ENCODE data around the gene RPS3A.
A peak's percentile ranks its signal among the peaks of the same experiment; 100 is the strongest.
"Not testable (repeated sequence)": the region's sequence is repeated elsewhere in the genome, so short reads cannot be mapped to it uniquely, and the experiment has no call there.

Gene RPS3A

DNA sequence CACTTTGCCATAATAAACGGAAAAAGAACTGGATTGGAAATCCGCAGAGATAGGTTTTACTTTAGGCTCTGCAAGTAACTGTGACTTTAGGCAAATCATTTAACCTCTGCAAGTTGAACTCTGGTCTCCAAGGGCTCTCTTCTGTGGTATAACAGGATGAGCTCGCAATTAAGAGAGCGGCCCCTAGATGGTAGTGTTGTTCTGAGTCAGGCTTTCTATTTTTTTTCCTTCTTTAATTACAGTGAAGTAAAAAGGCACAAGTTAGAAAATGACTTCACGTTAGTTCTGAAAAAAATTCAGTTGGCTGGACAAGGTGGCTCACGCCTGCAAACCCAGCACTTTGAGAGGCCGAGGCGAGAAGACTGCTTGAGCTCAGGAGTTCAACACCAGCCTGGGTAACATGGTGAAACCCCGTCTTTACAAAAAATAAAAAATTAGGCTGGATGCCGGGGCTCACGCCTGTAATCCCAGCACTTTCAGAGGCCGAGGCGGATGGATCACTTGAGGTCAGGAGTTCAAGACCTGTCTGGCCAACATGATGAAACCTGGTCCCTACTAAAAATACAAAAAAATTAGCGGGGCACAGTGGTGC, 18.0 kb downstream of the RPS3A start:
- peak; percentile 65 for DNase-seq

DNA sequence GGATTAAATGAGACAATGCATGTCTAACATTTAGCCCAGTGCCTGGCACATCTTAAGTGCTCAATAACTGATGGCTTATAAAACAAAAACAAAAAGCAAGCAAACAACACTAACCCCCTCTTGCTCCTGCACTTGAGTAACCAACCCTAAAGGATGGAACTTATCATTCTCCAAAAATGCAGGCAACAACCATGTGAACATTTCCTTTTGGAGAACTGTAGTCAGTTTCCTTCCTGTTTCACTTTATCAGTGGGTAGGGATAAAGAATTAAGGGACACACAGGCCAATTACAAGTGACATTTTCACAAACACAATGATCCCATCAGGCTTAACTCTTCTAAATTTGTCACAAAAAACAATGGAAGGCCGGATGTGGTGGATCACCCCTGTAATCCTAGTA, 30.4 kb downstream of the RPS3A start:
- no peak for DNase-seq

DNA sequence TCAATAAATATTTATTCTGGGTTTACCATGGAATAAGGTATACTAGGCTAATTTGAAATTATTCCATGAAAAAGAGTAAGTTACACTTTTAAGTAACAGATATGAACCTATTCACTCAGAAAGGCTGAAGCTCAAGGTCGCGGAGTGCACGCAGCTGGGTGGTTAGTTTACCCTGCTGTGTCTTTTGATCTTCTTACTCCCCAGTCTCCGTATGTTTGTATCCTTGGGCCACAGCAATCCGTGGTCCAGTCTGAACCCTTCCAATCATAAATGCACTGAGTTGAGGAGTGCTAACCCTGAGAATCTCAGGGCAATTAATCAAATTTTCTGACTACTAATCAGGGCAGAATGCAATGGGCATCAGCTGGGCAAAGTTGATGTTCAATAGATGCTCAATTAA, 33.9 kb downstream of the RPS3A start:
- DNase-seq, result no peak

DNA sequence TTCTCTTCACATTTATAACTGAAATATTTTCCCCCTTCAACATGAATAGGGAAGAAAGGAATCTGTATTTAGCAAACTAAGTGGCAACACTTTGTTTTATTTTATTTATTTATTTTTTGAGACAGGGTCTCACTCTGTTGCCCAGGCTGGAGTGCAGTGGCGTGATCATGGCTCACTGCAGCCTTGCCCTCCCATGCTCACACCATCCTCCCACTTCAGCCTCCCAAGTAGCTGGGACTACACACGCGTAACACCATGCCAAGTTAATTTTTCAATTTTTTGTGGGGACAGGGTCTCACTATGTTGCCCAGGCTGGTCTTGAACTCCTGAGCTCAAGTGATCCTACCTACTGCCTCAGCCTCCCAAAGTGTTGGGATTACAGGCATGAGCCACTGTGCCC, 36.6 kb downstream of the RPS3A start:
- not testable (repeated sequence) for DNase-seq

DNA sequence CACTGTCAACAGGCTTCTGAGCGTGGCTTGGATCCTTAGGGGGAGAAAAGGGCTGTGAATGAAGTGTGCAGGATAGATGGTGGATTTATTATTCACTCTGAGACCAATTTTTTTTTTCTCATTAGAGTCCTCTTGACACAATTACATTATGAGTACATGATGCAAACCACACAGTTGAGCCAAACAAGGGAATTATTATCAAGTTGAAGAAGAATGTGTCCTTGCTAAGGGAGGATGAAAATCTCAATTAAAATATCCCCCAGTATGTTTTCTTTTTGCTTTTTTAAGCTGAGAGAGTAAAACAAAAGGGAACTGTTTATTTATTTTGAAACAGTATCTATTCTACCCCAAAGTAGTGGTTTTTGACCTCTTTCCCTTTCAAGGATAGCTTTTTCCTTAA, 40.4 kb downstream of the RPS3A start:
- DNase-seq, result no peak

DNA sequence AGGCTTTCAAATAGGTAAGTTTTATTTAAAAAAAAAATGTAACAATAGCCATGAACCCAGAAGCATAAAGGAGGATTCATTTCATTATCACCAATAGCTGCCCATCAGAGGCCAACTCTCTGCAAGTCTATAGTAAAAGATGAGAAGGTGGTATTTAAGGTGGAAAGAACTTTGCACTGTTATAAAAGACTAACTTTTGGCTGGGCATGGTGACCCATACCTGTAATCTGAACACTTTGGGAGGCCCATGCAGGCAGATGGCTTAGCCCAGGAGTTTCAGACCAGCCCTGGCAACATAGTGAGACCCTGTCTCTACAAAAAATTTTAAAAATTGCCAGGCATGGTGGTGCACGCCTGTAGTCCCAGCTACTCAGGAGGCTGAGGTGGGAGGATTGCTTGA, 43.3 kb downstream of the RPS3A start:
- no peak for DNase-seq

DNA sequence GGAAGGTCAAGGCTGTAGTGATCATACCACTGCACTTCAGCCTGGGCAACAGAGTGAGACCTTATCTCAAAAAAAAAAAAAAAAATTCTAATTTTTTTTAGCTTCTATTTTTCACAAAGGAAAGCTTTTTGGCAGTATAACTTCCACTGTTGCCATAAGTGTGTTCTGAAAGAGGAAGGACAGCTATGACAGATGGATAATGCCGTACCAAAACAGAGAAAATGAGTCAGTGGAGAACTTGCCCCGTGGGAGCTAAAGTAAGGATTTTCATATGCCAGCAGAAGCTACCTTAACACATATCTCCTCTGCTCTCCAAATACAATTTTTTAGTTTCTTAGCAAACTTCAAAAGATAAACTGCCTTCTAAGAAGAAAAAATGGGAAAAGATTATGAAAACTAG, 43.7 kb downstream of the RPS3A start:
- DNase-seq, result no peak

DNA sequence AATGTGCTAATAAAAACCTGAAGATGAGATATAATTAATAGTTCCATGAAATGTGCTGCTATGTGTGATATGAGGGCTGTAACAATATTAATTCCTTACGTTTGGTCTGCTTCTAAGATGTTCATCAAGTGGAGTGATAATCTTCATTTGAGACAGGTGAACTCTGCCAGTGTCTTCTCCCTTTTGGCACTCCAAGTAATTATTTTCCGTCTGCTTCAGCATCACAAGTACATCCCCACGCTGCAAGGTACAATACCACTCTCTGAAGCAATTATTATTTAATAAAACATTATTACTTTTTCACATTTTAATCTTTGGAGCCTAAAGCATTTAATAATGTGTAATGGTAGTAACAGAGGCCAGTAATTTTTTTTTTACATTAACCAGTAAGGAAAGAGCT, 44.4 kb downstream of the RPS3A start:
- no peak for DNase-seq

DNA sequence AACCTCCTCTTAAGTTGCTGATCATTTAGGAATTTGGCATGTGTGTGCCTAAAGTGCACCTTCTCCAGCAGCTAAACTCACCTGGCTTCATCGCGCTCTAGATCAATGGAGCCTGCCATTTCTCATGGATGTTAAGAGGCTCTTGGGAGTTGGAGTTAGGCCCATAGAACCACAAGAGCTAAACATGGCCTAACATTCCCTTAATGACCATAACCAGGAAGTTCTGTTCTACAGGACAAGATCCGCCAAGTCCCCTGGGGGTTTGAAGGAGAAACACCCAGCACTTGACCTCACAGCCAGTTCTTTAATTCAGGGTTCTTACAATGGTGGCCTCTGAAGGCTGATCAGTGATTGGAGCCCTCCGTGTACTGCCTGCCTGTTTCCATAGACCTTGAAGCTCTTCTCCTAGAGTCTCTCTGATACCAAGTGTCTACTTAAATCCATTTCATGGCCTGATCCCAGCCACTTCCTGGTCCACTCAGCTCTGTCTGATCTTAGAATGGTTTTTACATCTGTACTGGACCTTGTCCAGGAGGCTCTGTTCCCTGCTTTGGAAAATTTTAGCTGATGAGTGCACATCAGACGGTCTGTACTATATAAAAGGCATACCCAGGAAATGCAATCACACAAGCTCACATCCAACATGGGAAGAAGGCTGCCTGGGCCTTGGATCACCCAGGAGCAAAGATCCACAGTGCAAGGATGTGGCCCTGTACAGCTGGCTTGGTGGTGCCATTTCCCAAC, 45.1 kb downstream of the RPS3A start:
- DNase-seq, result no peak

DNA sequence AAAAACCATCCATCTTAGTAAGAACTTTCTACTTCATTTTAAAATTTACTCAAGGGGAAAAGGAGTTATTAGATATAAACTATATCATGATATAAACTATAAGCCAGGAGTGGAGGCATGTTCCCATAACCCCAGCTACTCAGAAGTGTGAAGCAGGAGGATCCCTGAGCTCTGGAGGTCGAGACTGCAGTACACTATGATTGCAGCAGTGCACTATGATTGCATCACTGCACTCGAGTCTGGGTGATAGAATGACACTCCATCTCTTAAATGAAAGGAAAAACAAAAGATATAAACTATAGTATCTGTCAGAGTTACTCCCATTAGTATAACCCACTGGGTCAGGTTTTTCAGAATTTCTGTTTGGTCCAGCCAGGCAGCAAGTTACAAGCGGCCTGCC, 47.6 kb downstream of the RPS3A start:
- no peak for DNase-seq

DNA sequence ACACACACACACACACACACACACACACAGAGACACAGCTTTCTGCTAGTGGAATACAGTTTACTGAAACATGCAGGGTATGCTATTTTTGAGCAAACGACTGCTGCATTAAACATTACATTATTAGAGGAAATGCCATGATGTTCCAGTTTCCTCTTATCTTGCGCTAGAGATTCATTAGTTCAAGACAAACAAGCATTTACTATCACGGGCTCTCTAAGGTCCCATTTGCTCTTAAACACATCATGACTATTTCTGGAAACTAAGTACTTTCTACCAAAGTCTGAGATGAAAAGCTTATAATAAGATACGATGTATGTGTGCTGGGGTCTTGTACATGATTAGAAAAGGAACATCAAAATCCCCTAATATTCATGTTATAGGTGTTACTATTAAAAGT, 48.8 kb downstream of the RPS3A start:
- DNase-seq, result no peak

DNA sequence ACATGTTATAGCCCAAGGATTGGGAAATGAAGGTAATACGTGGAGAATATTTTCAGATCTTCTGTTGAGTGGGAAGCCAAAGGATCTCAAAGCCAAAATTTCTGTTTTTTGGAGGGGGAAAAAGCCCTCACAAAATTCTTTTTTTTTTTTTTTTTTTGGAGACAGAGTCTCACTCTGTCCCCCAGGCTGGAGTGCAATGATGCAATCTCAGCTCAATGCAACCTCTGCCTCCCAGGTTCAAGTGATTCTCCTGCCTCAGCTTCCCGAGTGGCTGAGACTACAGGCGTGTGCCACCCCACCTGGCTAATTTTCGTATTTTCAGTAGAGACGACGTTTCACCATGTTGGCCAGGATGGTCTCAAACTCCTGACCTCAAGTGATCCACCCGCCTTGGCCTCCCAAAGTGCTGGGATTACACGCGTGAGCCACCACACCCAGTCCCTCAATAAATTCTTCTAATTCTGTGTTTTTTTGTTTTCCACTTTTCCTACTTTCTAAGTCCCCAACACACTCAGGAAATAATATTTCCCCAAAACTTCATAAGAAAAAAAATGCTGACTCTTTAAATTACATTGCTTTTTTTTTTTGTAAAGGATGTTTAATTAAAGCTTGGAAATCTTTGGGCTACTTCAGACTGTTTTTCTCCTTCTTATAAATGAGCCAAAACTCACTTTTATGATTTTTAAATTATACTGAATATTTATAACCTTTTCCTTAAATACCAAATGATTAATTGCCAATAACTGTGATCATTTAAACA, 51.6 kb downstream of the RPS3A start:
- DNase-seq, result no peak

DNA sequence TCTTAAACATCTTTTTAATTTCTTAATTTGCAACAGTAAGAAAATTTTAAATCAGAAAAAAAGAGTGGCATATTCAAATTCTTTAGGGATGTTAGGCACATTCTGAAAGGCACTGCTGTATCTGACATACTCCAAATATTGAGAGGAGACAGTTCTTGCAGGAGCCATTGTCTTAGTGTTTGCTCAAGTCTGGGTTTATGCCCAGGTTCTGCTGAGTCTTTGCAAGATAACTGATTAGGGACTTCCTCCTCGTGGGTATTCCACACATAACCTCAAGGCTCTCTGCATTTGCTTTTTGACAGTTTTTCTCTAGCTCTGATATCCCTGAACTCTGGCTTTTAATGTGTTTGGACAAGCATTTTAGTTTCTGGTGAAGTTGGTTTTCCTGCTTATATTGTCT, 52.6 kb downstream of the RPS3A start:
- peak; percentile 22 for DNase-seq

DNA sequence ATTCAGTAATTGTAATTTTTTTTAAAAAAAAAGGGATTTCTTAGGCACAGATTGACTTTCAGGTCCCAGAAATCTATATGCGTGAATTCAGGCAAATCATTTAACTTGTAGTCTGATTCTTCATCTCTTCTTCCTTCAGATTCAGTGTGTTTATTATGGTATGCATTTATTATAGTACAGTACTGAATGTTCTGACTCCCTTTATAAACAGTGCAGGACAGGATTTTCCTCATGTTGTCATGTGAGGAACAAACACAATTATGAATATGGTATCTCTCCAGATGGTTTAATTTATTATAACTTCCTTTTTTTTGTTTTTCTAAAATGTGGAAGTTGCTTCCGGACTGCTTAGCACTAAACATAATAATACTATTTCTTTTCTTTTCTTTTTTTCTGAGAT, 54.2 kb downstream of the RPS3A start:
- no peak for DNase-seq
